OCI-LY7 (cell line): ENCODE data around the gene CHM.

Experiments
- CTCF ChIP-seq: fragments of 200-600 bp; sonication (generic); conservative IDR thresholded peaks from 2 replicates; pipeline ENCODE4 v1.5.1; 2014; ENCODE audit warnings: mild to moderate bottlenecking, antibody characterized with exemption, low read length, moderate library complexity, mixed read lengths
- EZH2phosphoT487 ChIP-seq: fragments of 200-600 bp; sonication (generic); IDR thresholded peaks from 2 replicates; pipeline ENCODE4 v1.6.1; 2018; ENCODE audit warnings: low read depth, borderline replicate concordance, mild to moderate bottlenecking, mixed run types, antibody characterized with exemption, low read length, moderate library complexity, mixed read lengths

- TF ChIP-seq CTCF (no peak), EZH2phosphoT487 (no peak)
Measured at GRCh38 chrX:85980286-85980685, 67.1 kb downstream of the CHM start.
